HepG2 (cell line): Measurements from ENCODE around the gene PLPP3. TPM values are rescaled to one million over a fixed set of nuclear protein-coding genes. Genes with fewer than 3 reads are reported as not detected.

Source experiments
- ATAC-seq: fragments of 200-7000 bp; cut with Tn5 transposase; 3 replicates; pipeline ENCODE4 v1.9.1; 2020; ENCODE audit warnings: mild to moderate bottlenecking, moderate library complexity
- BruUV-seq: library from RNA; stranded (reverse); fragments of 400-500 nt; replicated peaks from 2 replicates; lab custom pipeline; 2021; lab: Mats Ljungman, UMichigan
- CTCF ChIA-PET: fragments of 300-600 bp; formaldehyde crosslinking; extraction: SDS; loops from one replicate; lab custom pipeline; 2021; ENCODE audit warnings: low total read pairs, inconsistent platforms, low intra/inter-chr PET ratio; lab: Yijun Ruan, JAX
- POLR2A ChIA-PET: fragments of 350-600 bp; sonication (Branson Sonifier 250); formaldehyde crosslinking; loops from one replicate; lab custom pipeline; 2020; ENCODE audit warnings: antibody characterized with exemption, inconsistent platforms; lab: Yijun Ruan, JAX
- DNase-seq: peaks from one replicate; pipeline ENCODE4 v3.0.0-alpha.2; 2015; ENCODE audit warnings: low spot score
- FAIRE-seq: peaks from 3 replicates; lab custom pipeline; 2011; peaks lifted over from hg19 to GRCh38; lab: Jason Lieb, UNC
- H2AFZ ChIP-seq: one replicate; pipeline ENCODE4 v1.6.1; 2011; ENCODE audit warnings: low read length, inconsistent platforms
- H3K27ac ChIP-seq: fragments of 300-600 bp; 3 replicates; pipeline ENCODE4 v1.8.0; 2011; ENCODE audit warnings: mixed run types, mild to moderate bottlenecking, mixed read lengths, low read length, inconsistent platforms; ENCODE audit not compliant: insufficient read depth; ENCODE audit errors: extremely low read length
- H3K27me3 ChIP-seq, 2 experiments: fragments of 200-600 bp in 1 of 2; 2 replicates in 1 of 2; 3 replicates in 1 of 2; pipeline versions ENCODE4 v1.6.0 to v1.8.0; 2011; ENCODE audit warnings: low read length in 2 of 2, mild to moderate bottlenecking in 2 of 2, moderate library complexity in 2 of 2, inconsistent platforms in 1 of 2; ENCODE audit not compliant: insufficient read depth in 2 of 2, control insufficient read depth in 1 of 2
- H3K36me3 ChIP-seq, 2 experiments: fragments of 200-600 bp in 1 of 2; replicated peaks in 1 of 2; 2 replicates in 1 of 2; 3 replicates in 1 of 2; pipeline versions ENCODE4 v1.5.1 to v1.8.0; 2011; ENCODE audit warnings: low read length in 2 of 2, inconsistent platforms in 1 of 2; ENCODE audit not compliant: insufficient read depth in 2 of 2, control insufficient read depth in 1 of 2
- H3K4me1 ChIP-seq: 2 replicates; pipeline ENCODE4 v1.5.1; 2012; ENCODE audit warnings: low read length, inconsistent platforms; ENCODE audit not compliant: insufficient read depth
- H3K4me2 ChIP-seq: 2 replicates; pipeline ENCODE4 v1.6.0; 2011; ENCODE audit warnings: low read depth, low read length, inconsistent platforms
- H3K4me3 ChIP-seq, 3 experiments: fragments of 200-600 bp in 1 of 3; sonication (generic), shearing (Covaris generic) in 1 of 3; replicated peaks in 1 of 3; 2 replicates each; pipeline ENCODE4 v1.5.1; 2011 to 2016; ENCODE audit warnings: low read length in 3 of 3, inconsistent platforms in 2 of 3, low read depth in 2 of 3, mild to moderate bottlenecking in 2 of 3, control low read depth in 1 of 3, mixed read lengths in 1 of 3; ENCODE audit not compliant: insufficient read depth in 1 of 3
- H3K79me2 ChIP-seq: one replicate; pipeline ENCODE4 v1.6.1; 2011; ENCODE audit warnings: low read length, inconsistent platforms; ENCODE audit not compliant: insufficient read depth
- H3K9ac ChIP-seq: 2 replicates; pipeline ENCODE4 v1.6.0; 2011; ENCODE audit warnings: mild to moderate bottlenecking, low read depth, low read length, inconsistent platforms; ENCODE audit not compliant: insufficient read depth
- H3K9me3 ChIP-seq: 2 replicates; pipeline ENCODE4 v1.5.1; 2012; ENCODE audit warnings: mild to moderate bottlenecking, low read length
- H4K20me1 ChIP-seq: 2 replicates; pipeline ENCODE4 v1.6.0; 2011; ENCODE audit warnings: inconsistent platforms, mild to moderate bottlenecking, low read length, moderate library complexity; ENCODE audit not compliant: insufficient read depth
- ARNT2 ChIP-seq: sonication (generic); formaldehyde crosslinking; IDR thresholded peaks from 2 replicates; pipeline ENCODE4 v1.8.0; 2022; ENCODE audit warnings: mild to moderate bottlenecking, low read depth, missing genetic modification reagents, moderate library complexity
- DMAP1 ChIP-seq: IDR thresholded peaks from 2 replicates; pipeline ENCODE4 v1.6.1; 2016
- ERF ChIP-seq: IDR thresholded peaks from 2 replicates; pipeline ENCODE4 v1.6.1; 2018; ENCODE audit warnings: missing biosample characterization, missing genetic modification reagents
- FOXA3 ChIP-seq: IDR thresholded peaks from 2 replicates; pipeline ENCODE4 v1.6.1; 2016; ENCODE audit warnings: missing genetic modification reagents, missing compliant biosample characterization
- FOXM1 ChIP-seq: sonication (generic); formaldehyde crosslinking; IDR thresholded peaks from 2 replicates; pipeline ENCODE4 v1.5.0; 2020; ENCODE audit warnings: missing genetic modification reagents
- GFI1 ChIP-seq: sonication (generic); formaldehyde crosslinking; IDR thresholded peaks from 2 replicates; pipeline ENCODE4 v1.5.0; 2020; ENCODE audit warnings: missing genetic modification reagents, mild to moderate bottlenecking, borderline replicate concordance
- GZF1 ChIP-seq: sonication (generic); formaldehyde crosslinking; IDR thresholded peaks from 2 replicates; pipeline ENCODE4 v1.5.1; 2020; ENCODE audit warnings: mild to moderate bottlenecking, missing genetic modification reagents
- HMG20B ChIP-seq: conservative IDR thresholded peaks from 2 replicates; pipeline ENCODE4 v1.6.1; 2016; ENCODE audit warnings: missing genetic modification reagents, missing compliant biosample characterization
- NR2F6 ChIP-seq, 2 experiments: IDR thresholded peaks; 2 replicates each; pipeline ENCODE4 v1.6.1; 2016; ENCODE audit warnings: antibody characterized with exemption in 1 of 2, mild to moderate bottlenecking in 1 of 2
- POLR2AphosphoS5 ChIP-seq: IDR thresholded peaks from 2 replicates; pipeline ENCODE4 v1.6.1; 2012; ENCODE audit warnings: low read depth, low read length
- RAD21 ChIP-seq: fragments of 450-650 bp; formaldehyde crosslinking; IDR thresholded peaks from 2 replicates; pipeline ENCODE4 v1.5.0; 2020; ENCODE audit warnings: mild to moderate bottlenecking
- SMC3 ChIP-seq: IDR thresholded peaks from 2 replicates; pipeline ENCODE4 v1.6.1; 2011; ENCODE audit warnings: low read length, improper control_type of control experiment
- STAG1 ChIP-seq: sonication (generic); formaldehyde crosslinking; IDR thresholded peaks from 2 replicates; pipeline ENCODE4 v1.4.0; 2020; ENCODE audit warnings: missing genetic modification reagents
- TARDBP ChIP-seq: sonication (generic); formaldehyde crosslinking; IDR thresholded peaks from 2 replicates; pipeline ENCODE4 v1.8.0; 2022; ENCODE audit warnings: mild to moderate bottlenecking, missing genetic modification reagents
- ZNF205 ChIP-seq: IDR thresholded peaks from 2 replicates; pipeline ENCODE4 v1.6.1; 2018; ENCODE audit warnings: missing biosample characterization, missing genetic modification reagents
- ZNF430 ChIP-seq: sonication (generic); formaldehyde crosslinking; IDR thresholded peaks from 2 replicates; pipeline ENCODE4 v1.9.0; 2021; ENCODE audit warnings: mild to moderate bottlenecking, missing genetic modification reagents
- ZUFSP ChIP-seq: sonication (generic); formaldehyde crosslinking; IDR thresholded peaks from 2 replicates; pipeline ENCODE4 v1.9.0; 2021; ENCODE audit warnings: missing genetic modification reagents, mild to moderate bottlenecking, borderline replicate concordance
- ZZZ3 ChIP-seq: sonication (generic); formaldehyde crosslinking; IDR thresholded peaks from 2 replicates; pipeline ENCODE4 v1.4.0; 2020; ENCODE audit warnings: missing genetic modification reagents, mild to moderate bottlenecking, borderline replicate concordance
- WGBS: methylation state at CpG from one replicate; pipeline ENCODE4 v1.1.6; 2017; ENCODE audit warnings: low lambda C conversion rate; 5-methylcytosine and 5-hydroxymethylcytosine counted together
- in situ Hi-C: cut with HindIII; loops from 2 replicates; pipeline ENCODE4 v1.10.0; 2017; ENCODE audit warnings: low pct_unique_long_range_greater_than_20kb; ENCODE audit not compliant: extremely low pct_ligation_motif_present
- intact Hi-C: fragments of 100-400 bp; cut with micrococcal nuclease; formaldehyde crosslinking; loops from one replicate; pipeline ENCODE4 v1.10.0; 2022; ENCODE audit not compliant: unreplicated experiment
- polyA plus RNA-seq, 8 experiments: library from polyadenylated mRNA; depleted of rRNA in 3 of 8; stranded (reverse) in 7 of 8; unstranded in 1 of 8; fragments of >200 nt; fragmentation: Illumina TruSeq in 4 of 8; extraction: Trizol in 4 of 8; gene quantifications; 2 replicates each; pipeline versions ENCODE4 v1.2.1 to v1.2.3, GENCODE V29; 2011 to 2016; ENCODE audit warnings: low read depth in 4 of 8, missing spikeins in 1 of 8, mixed read lengths in 1 of 8; ENCODE audit not compliant: insufficient read depth in 1 of 8
- total RNA-seq, 5 experiments: library from RNA; depleted of rRNA; stranded (reverse); fragments of >200 nt; fragmentation: Illumina TruSeq; extraction: Trizol; gene quantifications; 2 replicates each; pipeline ENCODE4 v1.2.3, GENCODE V29; 2016; ENCODE audit warnings: low read depth in 1 of 5
- TF ChIP-seq, protein P1 (sequence below): IDR thresholded peaks from 2 replicates; pipeline ENCODE4 v1.6.1; 2016; ENCODE audit warnings: low read depth, borderline replicate concordance
- TF ChIP-seq, protein P2 (sequence below): sonication (generic); formaldehyde crosslinking; IDR thresholded peaks from 2 replicates; pipeline ENCODE4 v1.4.0; 2020; ENCODE audit warnings: missing genetic modification reagents; ENCODE audit errors: not compliant biosample characterization

Gene PLPP3
- total and polyA plus RNA-seq, 2 of the 13 experiments (the other 11 are each of a cell fraction or from before 2014, with no cell fraction given) = 49.7 to 65.8 TPM

GRCh38 chr1:56577406-56578137 lies 1.8 kb downstream of the PLPP3 start (continued):
- TF ChIP-seq GFI1 (CRISPR knock-in tag) (0 out of 2 replicates have a peak, but pooled peaks have one; percentile 29), ZUFSP (CRISPR knock-in tag) (no peak), DMAP1 (CRISPR knock-in tag) (no peak)
- TF ChIP-seq, all 625 proteins: peak for 15

DNA sequence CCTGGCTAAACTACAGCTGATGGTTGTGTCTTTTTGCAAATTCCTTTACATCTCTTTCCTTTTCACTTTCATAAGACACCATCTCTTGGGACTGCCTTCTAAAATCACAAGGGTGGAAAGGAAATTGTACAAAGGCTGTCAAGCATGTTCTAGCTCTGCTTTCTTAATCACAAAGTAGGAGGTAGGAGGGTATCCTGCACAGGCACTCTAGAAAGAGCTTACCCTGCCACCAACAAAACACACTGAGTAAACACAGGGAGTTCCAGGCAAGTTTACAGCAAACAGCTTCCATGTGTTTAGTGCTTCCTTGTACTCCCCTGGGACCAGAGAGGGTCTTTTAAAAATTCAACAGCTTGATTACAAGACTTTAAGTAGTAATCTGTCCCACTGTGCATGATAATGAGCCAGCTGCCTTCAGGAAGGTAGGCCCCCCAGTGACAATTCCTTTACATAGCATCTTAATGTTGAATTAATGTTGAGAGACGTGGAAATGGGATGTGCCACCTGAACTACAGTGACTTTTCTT lies 2.4 kb downstream of the PLPP3 start:
- H3K4me2 ChIP-seq = peak overlapping the region; percentile 83
- peaks cover 81% of the 10 kb centered on the region for H3K79me2 ChIP-seq
- peak overlapping the region; percentile 98 for H3K9ac ChIP-seq
- in situ Hi-C loops (loop anchor here (25.0 kb wide), 1 partner anchor 715 kb away; no protein-coding TSS in a partner anchor), intact Hi-C loops (loop anchor here (1.0 to 2.0 kb wide), 2 partner anchors 40 to 69 kb away; no protein-coding TSS in a partner anchor)
- H3K36me3 ChIP-seq = peaks cover 0 to 1% of the 10 kb centered on the region in 2 experiments; a peak in 1 of 5 replicates
- ChIA-PET CTCF (no interaction called here), POLR2A (interaction anchor here (0.6 to 7.4 kb wide), 22 partner anchors 10 to 650 kb away, joined by 3 to 64 read pairs (median 4); no protein-coding TSS in a partner anchor)
- WGBS = 0% methylated on average over 1 of the region's 1 CpG
- peak overlapping the region; percentile 84 to 98 (median 87) for H3K4me3 ChIP-seq
- H3K4me1 ChIP-seq = peaks cover 67% of the 10 kb centered on the region
- peaks cover 13% of the 10 kb centered on the region for H4K20me1 ChIP-seq
- H3K27ac ChIP-seq = peak overlapping the region; percentile 96
- H3K9me3 ChIP-seq = no peaks in the 10 kb centered on the region
- peak; percentile 44 for DNase-seq
- FAIRE-seq = no peak
- peak; percentile 21 for ATAC-seq
- no TSS peak for BruUV-seq
- no peaks in the 10 kb centered on the region; a peak in 1 of 5 replicates for H3K27me3 ChIP-seq
- no peak overlapping the region for H2AFZ ChIP-seq
- 0 out of 2 replicates have a peak, but pooled peaks have one; percentile 34 for TF ChIP-seq ERF
- 0 out of 2 replicates have a peak, but pooled peaks have one; percentile 10 for TF ChIP-seq NR2F6 (IDR thresholded peaks at IDR 0.05)
- TF ChIP-seq NR2F6 (CRISPR knock-in tag; IDR thresholded peaks at IDR 0.05) = no peak
- peak; percentile 58 for TF ChIP-seq FOXA3
- TF ChIP-seq ZNF430 (CRISPR knock-in tag) = 0 out of 2 replicates have a peak, but pooled peaks have one; percentile 26
- peak; percentile 36; the same call in 1 of the 2 replicates for TF ChIP-seq GZF1 (CRISPR knock-in tag)
- peak; percentile 40 for TF ChIP-seq RAD21 (CRISPR knock-in tag)
- TF ChIP-seq, protein P1, sequence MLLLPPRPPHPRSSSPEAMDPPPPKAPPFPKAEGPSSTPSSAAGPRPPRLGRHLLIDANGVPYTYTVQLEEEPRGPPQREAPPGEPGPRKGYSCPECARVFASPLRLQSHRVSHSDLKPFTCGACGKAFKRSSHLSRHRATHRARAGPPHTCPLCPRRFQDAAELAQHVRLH (CRISPR knock-in tag) = no peak
- 0 out of 2 replicates have a peak, but pooled peaks have one; percentile 15 for TF ChIP-seq SMC3
- TF ChIP-seq, protein P2, sequence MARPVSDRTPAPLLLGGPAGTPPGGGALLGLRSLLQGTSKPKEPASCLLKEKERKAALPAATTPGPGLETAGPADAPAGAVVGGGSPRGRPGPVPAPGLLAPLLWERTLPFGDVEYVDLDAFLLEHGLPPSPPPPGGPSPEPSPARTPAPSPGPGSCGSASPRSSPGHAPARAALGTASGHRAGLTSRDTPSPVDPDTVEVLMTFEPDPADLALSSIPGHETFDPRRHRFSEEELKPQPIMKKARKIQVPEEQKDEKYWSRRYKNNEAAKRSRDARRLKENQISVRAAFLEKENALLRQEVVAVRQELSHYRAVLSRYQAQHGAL = no peak
- TF ChIP-seq FOXM1 = no peak
- peak; percentile 69 for TF ChIP-seq STAG1
- no peak for TF ChIP-seq ARNT2 (CRISPR knock-in tag)
- TF ChIP-seq ZZZ3 (CRISPR knock-in tag) = no peak
- no peak for TF ChIP-seq ZNF205 (CRISPR knock-in tag)
- 0 out of 2 replicates have a peak, but pooled peaks have one; percentile 26 for TF ChIP-seq TARDBP (CRISPR knock-in tag)
- TF ChIP-seq POLR2AphosphoS5 = peak; percentile 16; the same call in 1 of the 2 replicates
- 0 out of 2 replicates have a peak, but pooled peaks have one; percentile 21 for TF ChIP-seq HMG20B
